OCI-LY3 (cell line): ENCODE data around the gene PDLIM4.

Experiments used
- H2AFZ ChIP-seq: fragments of 200-600, 300-600 bp; shearing (Covaris generic); 2 replicates; pipeline ENCODE4 v1.6.0; 2014; ENCODE audit warnings: antibody characterized with exemption, low read depth, low read length
- H3K27ac ChIP-seq: fragments of 200-600, 300-600 bp; sonication (generic); 2 replicates; pipeline ENCODE4 v1.5.1; 2014; ENCODE audit warnings: mild to moderate bottlenecking, low read length, moderate library complexity, mixed read lengths
- H3K27me3 ChIP-seq: fragments of 200-600, 300-600 bp; sonication (generic); 2 replicates; pipeline ENCODE4 v1.6.1; 2014; ENCODE audit warnings: low read depth, low read length, mixed read lengths
- H3K36me3 ChIP-seq: fragments of 200-600, 300-600 bp; sonication (generic); replicated peaks from 2 replicates; pipeline ENCODE3; 2014; ENCODE audit warnings: low read depth, low read length, mixed read lengths
- H3K4me1 ChIP-seq: fragments of 300-600, 200-600 bp; sonication (generic); 2 replicates; pipeline ENCODE4 v1.6.1; 2014; ENCODE audit warnings: low read length, mixed read lengths
- H3K4me2 ChIP-seq: fragments of 200-600, 300-600 bp; sonication (generic); 2 replicates; pipeline ENCODE4 v1.6.1; 2014; ENCODE audit warnings: low read length, mixed read lengths
- H3K4me3 ChIP-seq: fragments of 300-600, 200-600 bp; sonication (generic); 2 replicates; pipeline ENCODE4 v1.5.1; 2014; ENCODE audit warnings: antibody characterized with exemption, mild to moderate bottlenecking, low read length, moderate library complexity
- H3K79me2 ChIP-seq: fragments of 300-600, 200-600 bp; shearing (Covaris generic); 2 replicates; pipeline ENCODE4 v1.6.1; 2014; ENCODE audit warnings: mild to moderate bottlenecking, low read length, mixed read lengths
- H3K9ac ChIP-seq: fragments of 300-600, 200-600 bp; shearing (Covaris generic); 2 replicates; pipeline ENCODE4 v1.6.0; 2014; ENCODE audit warnings: mild to moderate bottlenecking, low read length, moderate library complexity
- H3K9me3 ChIP-seq: fragments of 200-600, 300-600 bp; shearing (Covaris generic); 2 replicates; pipeline ENCODE4 v1.6.1; 2014; ENCODE audit warnings: low read length, mixed read lengths; ENCODE audit not compliant: insufficient read depth
- H4K20me1 ChIP-seq: fragments of 200-600, 300-600 bp; sonication (generic); 2 replicates; pipeline ENCODE4 v1.6.1; 2016; ENCODE audit warnings: low read length, mixed read lengths; ENCODE audit not compliant: insufficient read depth
- CTCF ChIP-seq: fragments of 200-600, 300-600 bp; sonication (generic); IDR thresholded peaks from 2 replicates; pipeline ENCODE4 v1.5.1; 2014; ENCODE audit warnings: antibody characterized with exemption, low read length, low read depth
- EZH2phosphoT487 ChIP-seq: fragments of 200-600 bp; shearing (Covaris generic); IDR thresholded peaks from 2 replicates; pipeline ENCODE4 v1.6.1; 2018; ENCODE audit warnings: antibody characterized with exemption, mixed run types, low read depth

The PDLIM4 gene

GRCh38 chr5:132210944-132211343 is 46.6 kb upstream of the PDLIM4 start:
- Histone ChIP-seq H3K4me1 (no peaks in the 10 kb centered on the region), H3K9ac (no peak overlapping the region), H3K27me3 (peaks cover 7% of the 10 kb centered on the region; the same call in 1 of the 2 replicates), H2AFZ (no peak overlapping the region), H3K4me2 (no peak overlapping the region), H3K9me3 (no peaks in the 10 kb centered on the region), H3K27ac (no peak overlapping the region), H3K4me3 (no peak overlapping the region), H4K20me1 (no peaks in the 10 kb centered on the region), H3K79me2 (no peaks in the 10 kb centered on the region), H3K36me3 (no peaks in the 10 kb centered on the region)
- TF ChIP-seq CTCF: no peak
- no peak for TF ChIP-seq EZH2phosphoT487

- no peak overlapping the region for H2AFZ ChIP-seq
- H3K4me1 ChIP-seq: no peaks in the 10 kb centered on the region
- H3K79me2 ChIP-seq: no peaks in the 10 kb centered on the region
- H3K9ac ChIP-seq: no peak overlapping the region
- no peaks in the 10 kb centered on the region for H3K9me3 ChIP-seq
- H4K20me1 ChIP-seq: no peaks in the 10 kb centered on the region
- H3K27ac ChIP-seq: no peak overlapping the region
- no peak overlapping the region for H3K4me3 ChIP-seq
- TF ChIP-seq CTCF: no peak
- TF ChIP-seq EZH2phosphoT487: no peak
- no peak overlapping the region for H3K4me2 ChIP-seq
- no peaks in the 10 kb centered on the region for H3K27me3 ChIP-seq
- no peaks in the 10 kb centered on the region for H3K36me3 ChIP-seq
Measured at GRCh38 chr5:132211787-132212186, 45.7 kb upstream of the PDLIM4 start.

- no peak for TF ChIP-seq EZH2phosphoT487
- TF ChIP-seq CTCF: no peak
- Histone ChIP-seq H3K4me2 (no peak overlapping the region), H3K4me1 (no peaks in the 10 kb centered on the region), H4K20me1 (no peaks in the 10 kb centered on the region), H3K36me3 (no peaks in the 10 kb centered on the region), H3K27ac (no peak overlapping the region), H3K9ac (no peak overlapping the region), H3K9me3 (no peaks in the 10 kb centered on the region), H3K27me3 (peaks cover 8% of the 10 kb centered on the region; the same call in 1 of the 2 replicates), H3K4me3 (no peak overlapping the region), H2AFZ (no peak overlapping the region), H3K79me2 (no peaks in the 10 kb centered on the region)
Measured at GRCh38 chr5:132213666-132214065, 43.8 kb upstream of the PDLIM4 start.

GRCh38 chr5:132214491-132214890 is 43.0 kb upstream of the PDLIM4 start:
- Histone ChIP-seq H3K4me1 (no peaks in the 10 kb centered on the region), H3K36me3 (no peaks in the 10 kb centered on the region), H3K4me2 (no peak overlapping the region), H4K20me1 (no peaks in the 10 kb centered on the region), H2AFZ (no peak overlapping the region), H3K9me3 (no peaks in the 10 kb centered on the region), H3K4me3 (no peak overlapping the region), H3K27ac (no peak overlapping the region), H3K79me2 (no peaks in the 10 kb centered on the region), H3K9ac (no peak overlapping the region), H3K27me3 (peaks cover 8% of the 10 kb centered on the region)
- TF ChIP-seq EZH2phosphoT487: no peak
- TF ChIP-seq CTCF: no peak
